Measurements from ENCODE around the gene RPL10.

DNA sequence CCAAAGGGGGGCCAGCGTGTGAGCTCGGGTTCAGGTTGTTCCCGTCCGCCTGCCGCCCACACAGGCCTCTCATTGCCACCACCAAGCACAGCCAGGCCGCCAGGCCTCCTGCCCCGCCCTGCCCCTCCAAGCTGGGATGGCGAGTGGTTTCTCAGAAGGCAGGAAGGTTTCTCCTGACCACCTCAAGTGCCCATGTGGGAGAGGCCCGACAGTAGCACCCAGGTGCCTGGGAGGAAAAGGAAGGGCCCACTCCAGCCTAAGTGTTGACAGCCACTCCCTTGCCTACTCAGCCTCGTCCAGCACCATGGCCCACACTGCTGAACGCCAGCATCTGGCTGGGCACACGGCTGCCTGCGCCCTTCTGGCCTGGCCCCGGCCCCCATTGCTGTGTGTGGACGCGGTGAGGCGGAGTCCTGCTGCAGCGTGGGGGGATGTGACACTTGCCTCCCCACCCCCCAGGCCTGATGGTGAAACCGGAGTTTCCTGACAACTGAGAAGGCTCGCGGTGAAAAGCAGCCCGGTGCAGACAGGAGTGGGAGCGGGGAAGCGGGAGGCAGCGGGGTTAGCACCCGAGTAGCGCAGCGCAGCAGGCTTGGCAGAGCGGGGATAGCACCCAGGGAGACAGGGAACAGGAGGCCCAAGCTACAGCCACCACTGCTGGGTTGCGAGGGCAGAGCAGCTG, 42.9 kb upstream of the RPL10 start:
- TF ChIP-seq, protein P1, sequence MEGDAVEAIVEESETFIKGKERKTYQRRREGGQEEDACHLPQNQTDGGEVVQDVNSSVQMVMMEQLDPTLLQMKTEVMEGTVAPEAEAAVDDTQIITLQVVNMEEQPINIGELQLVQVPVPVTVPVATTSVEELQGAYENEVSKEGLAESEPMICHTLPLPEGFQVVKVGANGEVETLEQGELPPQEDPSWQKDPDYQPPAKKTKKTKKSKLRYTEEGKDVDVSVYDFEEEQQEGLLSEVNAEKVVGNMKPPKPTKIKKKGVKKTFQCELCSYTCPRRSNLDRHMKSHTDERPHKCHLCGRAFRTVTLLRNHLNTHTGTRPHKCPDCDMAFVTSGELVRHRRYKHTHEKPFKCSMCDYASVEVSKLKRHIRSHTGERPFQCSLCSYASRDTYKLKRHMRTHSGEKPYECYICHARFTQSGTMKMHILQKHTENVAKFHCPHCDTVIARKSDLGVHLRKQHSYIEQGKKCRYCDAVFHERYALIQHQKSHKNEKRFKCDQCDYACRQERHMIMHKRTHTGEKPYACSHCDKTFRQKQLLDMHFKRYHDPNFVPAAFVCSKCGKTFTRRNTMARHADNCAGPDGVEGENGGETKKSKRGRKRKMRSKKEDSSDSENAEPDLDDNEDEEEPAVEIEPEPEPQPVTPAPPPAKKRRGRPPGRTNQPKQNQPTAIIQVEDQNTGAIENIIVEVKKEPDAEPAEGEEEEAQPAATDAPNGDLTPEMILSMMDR (IDR thresholded peaks at IDR 0.05): no peak
- TF ChIP-seq POLR2AphosphoS5 (IDR thresholded peaks at IDR 0.05): peak in 1 of 2 donors; percentile 47
